Endothelial cell of umbilical vein (primary cell): Measurements from ENCODE around the gene AREG. TPM values are rescaled to one million over a fixed set of nuclear protein-coding genes. Genes with fewer than 3 reads are reported as not detected.

Source experiments
- BruUV-seq: library from RNA; stranded (reverse); fragments of 400-500 nt; replicated peaks from 2 replicates; lab custom pipeline; 2021; lab: Mats Ljungman, UMichigan
- CTCF ChIA-PET: fragments of 300-600, 350-600 bp; sonication (Branson Sonifier 250); formaldehyde crosslinking; loops from one replicate; lab custom pipeline; 2021; ENCODE audit warnings: antibody characterized with exemption, inconsistent platforms; lab: Charles Lee
- POLR2A ChIA-PET: fragments of 300-600, 350-600 bp; sonication (Branson Sonifier 250); formaldehyde crosslinking; loops from one replicate; lab custom pipeline; 2021; ENCODE audit warnings: antibody characterized with exemption, inconsistent platforms; lab: Charles Lee
- DNase-seq: peaks from one replicate; pipeline ENCODE4 v3.0.0-alpha.2; 2011; ENCODE audit warnings: low read depth, low spot score
- FAIRE-seq: peaks from 2 replicates; lab custom pipeline; 2011; peaks lifted over from hg19 to GRCh38; lab: Jason Lieb, UNC
- H2AFZ ChIP-seq: 2 replicates; pipeline ENCODE4 v1.6.0; 2012; ENCODE audit warnings: low read depth, low read length, control low read depth, inconsistent platforms
- H3K27ac ChIP-seq: 2 replicates; pipeline ENCODE4 v1.5.1; 2011; ENCODE audit warnings: low read depth, mild to moderate bottlenecking, control low read depth, low read length, moderate library complexity; ENCODE audit not compliant: insufficient read depth
- H3K27me3 ChIP-seq, 2 experiments: 2 replicates each; pipeline versions ENCODE4 v1.6.0 to v1.6.1; 2011; ENCODE audit warnings: low read length in 2 of 2, mixed read lengths in 1 of 2; ENCODE audit not compliant: control insufficient read depth in 2 of 2, insufficient read depth in 2 of 2
- H3K36me3 ChIP-seq, 2 experiments: 2 replicates in 1 of 2; 3 replicates in 1 of 2; pipeline ENCODE4 v1.5.1; 2011; ENCODE audit warnings: low read length in 2 of 2, mild to moderate bottlenecking in 1 of 2, moderate library complexity in 1 of 2; ENCODE audit not compliant: control insufficient read depth in 2 of 2, insufficient read depth in 2 of 2; ENCODE audit errors: extremely low read depth in 1 of 2
- H3K4me1 ChIP-seq: 3 replicates; pipeline ENCODE4 v1.5.1; 2011; ENCODE audit warnings: mild to moderate bottlenecking, low read length; ENCODE audit not compliant: control insufficient read depth, insufficient read depth; ENCODE audit errors: extremely low read depth
- H3K4me2 ChIP-seq: 2 replicates; pipeline ENCODE4 v1.6.1; 2011; ENCODE audit warnings: low read length, control low read depth, mixed read lengths; ENCODE audit not compliant: insufficient read depth
- H3K4me3 ChIP-seq, 3 experiments: fragments of 200-600 bp in 1 of 3; sonication (generic), shearing (Covaris generic) in 1 of 3; replicated peaks in 1 of 3; 2 replicates each; pipeline ENCODE4 v1.5.1; 2011 to 2016; ENCODE audit warnings: control low read depth in 3 of 3, low read length in 3 of 3, mild to moderate bottlenecking in 2 of 3, inconsistent platforms in 1 of 3, low read depth in 1 of 3, moderate library complexity in 1 of 3; ENCODE audit not compliant: insufficient read depth in 1 of 3
- H3K79me2 ChIP-seq: 2 replicates; pipeline ENCODE4 v1.6.0; 2012; ENCODE audit warnings: low read length, inconsistent platforms; ENCODE audit not compliant: control insufficient read depth, insufficient read depth
- H3K9ac ChIP-seq: replicated peaks from 2 replicates; pipeline ENCODE3; 2011; ENCODE audit warnings: low read length, control low read depth; ENCODE audit not compliant: insufficient read depth; ENCODE audit errors: extremely low read depth
- H3K9me1 ChIP-seq: replicated peaks from 3 replicates; pipeline ENCODE4 v1.6.0; 2011; ENCODE audit warnings: mild to moderate bottlenecking, low read length; ENCODE audit not compliant: control insufficient read depth, insufficient read depth; ENCODE audit errors: extremely low read depth
- H3K9me3 ChIP-seq: replicated peaks from 2 replicates; pipeline ENCODE4 v1.5.1; 2012; ENCODE audit warnings: low read length, inconsistent platforms; ENCODE audit not compliant: control insufficient read depth, insufficient read depth
- H4K20me1 ChIP-seq: replicated peaks from 2 replicates; pipeline ENCODE3; 2011; ENCODE audit warnings: mild to moderate bottlenecking, low read length; ENCODE audit not compliant: control insufficient read depth, insufficient read depth; ENCODE audit errors: extremely low read depth
- EZH2 ChIP-seq: IDR thresholded peaks from 2 replicates; pipeline ENCODE4 v1.6.1; 2012; ENCODE audit warnings: borderline replicate concordance, low read depth, mild to moderate bottlenecking, moderate library complexity, low read length, inconsistent platforms; ENCODE audit not compliant: severe bottlenecking
- FOS ChIP-seq: IDR thresholded peaks from 2 replicates; pipeline ENCODE4 v1.6.1; 2011; ENCODE audit warnings: mild to moderate bottlenecking, low read length, moderate library complexity, borderline replicate concordance; ENCODE audit not compliant: insufficient read depth
- GATA2 ChIP-seq: IDR thresholded peaks from 2 replicates; pipeline ENCODE4 v1.7.0; 2011; ENCODE audit warnings: low read depth, mild to moderate bottlenecking, moderate library complexity, mixed read lengths, low read length; ENCODE audit not compliant: insufficient read length, insufficient read depth
- JUN ChIP-seq: IDR thresholded peaks from 2 replicates; pipeline ENCODE4 v1.6.1; 2011; ENCODE audit warnings: borderline replicate concordance, low read depth; ENCODE audit not compliant: insufficient read length, insufficient read depth
- MYC ChIP-seq: IDR thresholded peaks from one replicate; pipeline ENCODE4 v1.6.1; 2011; ENCODE audit warnings: mild to moderate bottlenecking, low read depth, low read length
- POLR2A ChIP-seq: IDR thresholded peaks from 2 replicates; pipeline ENCODE4 v1.6.1; 2012; ENCODE audit warnings: low read depth, mild to moderate bottlenecking, control low read depth, low read length
- POLR2AphosphoS5 ChIP-seq: IDR thresholded peaks from 2 replicates; pipeline ENCODE4 v1.6.1; 2012; ENCODE audit warnings: low read depth, mild to moderate bottlenecking, control low read depth, low read length, moderate library complexity; ENCODE audit not compliant: insufficient read depth
- dilution Hi-C: fragments of 300-500 bp; cut with MboI; formaldehyde crosslinking; loops from one replicate; pipeline ENCODE4 v1.15.0; 2019; ENCODE audit warnings: low sequenced_read_pairs; ENCODE audit not compliant: extremely low pct_ligation_motif_present
- intact Hi-C: fragments of 100-400 bp; cut with micrococcal nuclease; formaldehyde crosslinking; loops from one replicate; pipeline ENCODE4 v1.10.0; 2022
- polyA plus RNA-seq, 4 experiments: library from polyadenylated mRNA; depleted of rRNA in 3 of 4; stranded (reverse) in 3 of 4; unstranded in 1 of 4; fragments of >200 nt; gene quantifications; 2 replicates each; pipeline versions ENCODE4 v1.2.1 to v1.2.3, GENCODE V29; 2011 to 2012; ENCODE audit warnings: missing spikeins in 1 of 4
- total RNA-seq: library from RNA; stranded (reverse); gene quantifications from 2 replicates; pipeline ENCODE4 v1.2.3, GENCODE V29; 2021
- TF ChIP-seq, protein P1 (sequence below): IDR thresholded peaks from 2 replicates; pipeline ENCODE4 v1.6.1; 2011; ENCODE audit not compliant: insufficient read depth, insufficient read length
- TF ChIP-seq, protein P2 (sequence below), 2 donors: IDR thresholded peaks; 1 replicate in 1 of 2; 2 replicates in 1 of 2; pipeline ENCODE4 v1.5.1; 2011; ENCODE audit warnings: low read length in 2 of 2, mild to moderate bottlenecking in 2 of 2, moderate library complexity in 2 of 2, control low read depth in 1 of 2, inconsistent platforms in 1 of 2, low read depth in 1 of 2; ENCODE audit not compliant: insufficient read depth in 1 of 2; ENCODE audit errors: extremely low read depth in 1 of 2

Gene AREG
- total and polyA plus RNA-seq, 2 donors (not counting 3 experiments of a cell fraction or from before 2014, with no cell fraction given) = 0.17 to 0.55 TPM

DNA sequence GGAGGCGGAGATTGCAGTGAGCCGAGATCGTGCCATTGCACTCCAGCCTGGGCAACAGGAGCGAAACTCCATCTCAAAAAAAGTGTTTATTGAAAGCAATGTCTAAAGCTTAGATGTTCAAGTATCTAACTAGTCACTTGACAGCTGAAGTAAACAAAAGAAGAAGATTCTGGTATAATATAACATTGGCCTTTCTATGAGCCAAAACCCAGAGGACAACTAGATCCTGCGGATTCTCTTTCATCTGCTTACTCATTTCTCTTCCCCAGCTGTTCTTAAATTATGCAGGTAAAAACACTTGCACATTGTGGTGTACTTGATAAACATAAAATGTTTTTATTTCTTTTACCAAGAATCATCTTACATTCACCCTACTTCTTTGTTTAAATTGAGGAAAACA is 24.1 kb upstream of the AREG start:
- Histone ChIP-seq H3K9me1 (no peaks in the 10 kb centered on the region), H3K36me3 (no peaks in the 10 kb centered on the region), H3K9me3 (no peaks in the 10 kb centered on the region), H4K20me1 (no peaks in the 10 kb centered on the region), H3K79me2 (no peaks in the 10 kb centered on the region), H2AFZ (no peak overlapping the region), H3K27me3 (no peaks in the 10 kb centered on the region), H3K27ac (no peak overlapping the region), H3K9ac (no peak overlapping the region), H3K4me2 (no peak overlapping the region), H3K4me3 (no peak overlapping the region), H3K4me1 (peaks cover 25% of the 10 kb centered on the region)
- ChIA-PET POLR2A (no interaction called here), CTCF (interaction anchor here (1.3 kb wide), 1 partner anchor 10 kb away, joined by 3 read pairs; no protein-coding TSS in a partner anchor)
- dilution Hi-C loops = no loop called here
- intact Hi-C loops = no loop called here
- TF ChIP-seq POLR2AphosphoS5 (no peak), POLR2A (no peak), GATA2 (no peak), MYC (no peak), FOS (no peak), JUN (no peak), EZH2 (no peak)
- TF ChIP-seq, protein P1, sequence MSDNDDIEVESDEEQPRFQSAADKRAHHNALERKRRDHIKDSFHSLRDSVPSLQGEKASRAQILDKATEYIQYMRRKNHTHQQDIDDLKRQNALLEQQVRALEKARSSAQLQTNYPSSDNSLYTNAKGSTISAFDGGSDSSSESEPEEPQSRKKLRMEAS = no peak
- TF ChIP-seq, protein P2, sequence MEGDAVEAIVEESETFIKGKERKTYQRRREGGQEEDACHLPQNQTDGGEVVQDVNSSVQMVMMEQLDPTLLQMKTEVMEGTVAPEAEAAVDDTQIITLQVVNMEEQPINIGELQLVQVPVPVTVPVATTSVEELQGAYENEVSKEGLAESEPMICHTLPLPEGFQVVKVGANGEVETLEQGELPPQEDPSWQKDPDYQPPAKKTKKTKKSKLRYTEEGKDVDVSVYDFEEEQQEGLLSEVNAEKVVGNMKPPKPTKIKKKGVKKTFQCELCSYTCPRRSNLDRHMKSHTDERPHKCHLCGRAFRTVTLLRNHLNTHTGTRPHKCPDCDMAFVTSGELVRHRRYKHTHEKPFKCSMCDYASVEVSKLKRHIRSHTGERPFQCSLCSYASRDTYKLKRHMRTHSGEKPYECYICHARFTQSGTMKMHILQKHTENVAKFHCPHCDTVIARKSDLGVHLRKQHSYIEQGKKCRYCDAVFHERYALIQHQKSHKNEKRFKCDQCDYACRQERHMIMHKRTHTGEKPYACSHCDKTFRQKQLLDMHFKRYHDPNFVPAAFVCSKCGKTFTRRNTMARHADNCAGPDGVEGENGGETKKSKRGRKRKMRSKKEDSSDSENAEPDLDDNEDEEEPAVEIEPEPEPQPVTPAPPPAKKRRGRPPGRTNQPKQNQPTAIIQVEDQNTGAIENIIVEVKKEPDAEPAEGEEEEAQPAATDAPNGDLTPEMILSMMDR (IDR thresholded peaks at IDR 0.05; ENCODE audit: extremely low read depth in 1 of 2, insufficient read depth in 1 of 2, low read depth in 1 of 2, low read length in 2 of 2) = no peak
- no TSS peak for BruUV-seq
- no peak for FAIRE-seq
- DNase-seq = no peak
